Activated T-helper 1 cell treated with Interleukin-2 at 50 U/mL for 16 hours (primary cell): ENCODE results near the gene PLD6.
A peak's percentile ranks its signal among the peaks of the same experiment; 100 is the strongest.
"Not testable (repeated sequence)": the region's sequence is repeated elsewhere in the genome, so short reads cannot be mapped to it uniquely, and the experiment has no call there.

Source experiments
- DNase-seq: peaks from one replicate; pipeline ENCODE4 v3.0.0-alpha.2; 2020; ENCODE audit warnings: low read depth

The PLD6 gene, protein sequence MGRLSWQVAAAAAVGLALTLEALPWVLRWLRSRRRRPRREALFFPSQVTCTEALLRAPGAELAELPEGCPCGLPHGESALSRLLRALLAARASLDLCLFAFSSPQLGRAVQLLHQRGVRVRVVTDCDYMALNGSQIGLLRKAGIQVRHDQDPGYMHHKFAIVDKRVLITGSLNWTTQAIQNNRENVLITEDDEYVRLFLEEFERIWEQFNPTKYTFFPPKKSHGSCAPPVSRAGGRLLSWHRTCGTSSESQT

DNA sequence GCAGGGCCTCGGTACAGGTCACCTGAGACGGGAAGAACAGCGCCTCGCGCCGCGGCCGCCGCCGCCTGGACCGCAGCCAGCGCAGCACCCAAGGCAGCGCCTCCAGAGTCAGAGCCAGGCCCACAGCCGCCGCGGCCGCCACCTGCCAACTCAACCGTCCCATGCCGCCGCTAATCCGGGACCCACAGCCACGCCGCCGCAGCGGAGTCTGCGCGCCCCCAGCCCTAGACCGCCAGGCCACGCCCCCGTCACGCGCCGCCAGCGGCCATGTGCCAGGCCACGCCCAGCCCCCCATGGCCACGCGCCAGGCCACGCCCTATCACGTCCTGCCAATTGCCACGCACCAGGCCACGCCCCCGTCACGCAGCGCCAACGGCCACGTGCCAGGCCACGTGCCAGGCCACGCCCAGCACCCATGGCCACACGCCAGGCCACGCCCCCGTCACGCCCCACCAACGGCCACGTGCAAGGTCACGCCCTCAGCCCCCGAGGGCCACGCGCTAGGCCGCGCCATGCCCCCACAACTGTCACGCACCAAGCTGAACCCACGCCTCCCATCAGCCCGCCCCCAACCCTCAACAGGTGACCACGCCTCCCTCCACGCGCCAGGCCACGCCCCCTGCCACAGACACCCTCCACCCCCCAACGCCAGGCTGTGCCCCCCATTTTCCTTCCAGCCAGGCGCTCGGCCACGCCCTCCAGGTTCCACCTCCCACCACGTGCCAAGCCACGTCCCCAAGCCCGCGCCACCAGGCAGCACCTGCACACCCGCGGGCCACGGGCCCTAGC is at the start of gene PLD6:
TSS of gene PLD6 (minus strand) at position 210 of the 789 bp plus-strand sequence. CDS start at position 163, 47 bp downstream.
- peak; percentile 87 for DNase-seq

DNA sequence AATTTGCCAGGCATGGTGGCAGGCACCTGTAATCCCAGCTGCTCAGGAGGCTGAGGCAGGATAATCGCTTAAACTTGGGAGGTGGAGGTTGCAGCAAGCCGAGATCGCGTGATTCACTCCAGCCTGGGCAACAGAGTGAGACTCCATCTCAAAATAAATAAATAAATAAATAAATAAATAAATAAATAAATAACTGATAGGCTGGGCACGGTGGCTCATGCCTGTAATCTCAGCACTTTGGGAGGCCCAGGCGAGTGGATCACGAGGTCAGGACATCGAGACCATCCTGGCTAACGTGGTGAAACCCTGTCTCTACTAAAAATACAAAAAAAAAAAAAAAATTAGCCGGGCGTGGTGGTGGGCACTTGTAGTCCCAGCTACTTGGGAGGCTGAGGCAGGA is 49.6 kb upstream of the PLD6 start:
- not testable (repeated sequence) for DNase-seq

DNA sequence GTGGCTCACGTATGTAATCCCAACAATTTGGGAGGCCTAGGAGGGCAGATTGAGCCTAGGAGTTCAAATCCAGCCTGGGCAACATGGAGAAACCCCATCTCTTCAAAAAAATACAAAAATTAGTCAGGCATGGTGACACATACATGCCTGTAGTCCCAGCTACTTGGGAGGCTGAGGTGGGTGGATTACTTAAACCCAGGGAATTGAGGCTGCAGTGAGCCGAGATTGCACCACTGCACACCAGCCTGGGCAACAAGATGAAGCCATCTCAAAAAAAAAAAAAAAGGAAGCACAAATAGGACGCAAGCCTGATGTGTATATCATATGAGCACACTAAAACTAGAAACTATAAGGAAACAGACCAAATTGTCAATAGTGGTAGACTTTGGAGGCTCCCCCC is 47.9 kb upstream of the PLD6 start:
- DNase-seq = no peak

DNA sequence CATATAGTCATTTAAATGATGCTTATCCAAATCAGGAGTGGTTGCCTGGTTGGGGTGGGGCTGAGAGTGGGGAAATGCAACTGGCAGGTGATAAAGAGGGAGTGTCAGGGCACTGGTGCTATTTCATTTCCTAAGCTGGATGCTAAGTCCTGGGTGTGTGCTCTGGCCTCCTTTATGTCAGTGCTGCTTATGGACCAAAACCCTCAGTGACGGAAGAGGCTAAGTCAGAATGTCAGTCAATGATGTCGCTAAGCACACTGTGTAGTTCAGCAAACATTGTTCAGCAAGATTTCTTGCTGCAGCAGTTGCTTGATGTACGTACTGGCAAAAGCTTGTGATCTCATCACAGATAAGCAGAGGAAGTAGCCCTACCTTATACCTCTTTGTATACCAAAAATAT is 47.3 kb upstream of the PLD6 start:
- no peak for DNase-seq

DNA sequence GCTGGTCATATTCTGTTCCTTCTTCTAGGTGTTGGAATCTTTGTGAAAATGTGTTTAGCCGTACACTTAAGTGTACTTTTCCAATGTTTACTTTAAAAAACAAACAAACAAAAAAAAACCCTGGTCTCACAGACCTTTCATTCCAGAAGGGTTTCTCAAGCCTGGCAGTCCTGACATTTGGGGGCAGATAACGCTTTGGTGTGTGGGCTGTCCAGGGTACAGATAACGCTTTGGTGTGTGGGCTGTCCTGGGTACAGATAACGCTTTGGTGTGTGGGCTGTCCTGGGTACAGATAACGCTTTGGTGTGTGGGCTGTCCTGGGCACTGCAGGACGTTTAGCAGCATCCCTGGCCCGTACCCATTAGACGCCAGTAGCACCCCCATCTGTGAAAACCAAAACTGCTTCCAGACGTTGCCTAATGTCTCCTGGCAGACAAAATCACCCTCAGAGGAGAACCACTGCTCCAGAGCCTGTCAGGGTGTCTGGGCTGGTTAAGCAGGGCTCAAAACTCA is 46.1 kb upstream of the PLD6 start:
- no peak for DNase-seq

DNA sequence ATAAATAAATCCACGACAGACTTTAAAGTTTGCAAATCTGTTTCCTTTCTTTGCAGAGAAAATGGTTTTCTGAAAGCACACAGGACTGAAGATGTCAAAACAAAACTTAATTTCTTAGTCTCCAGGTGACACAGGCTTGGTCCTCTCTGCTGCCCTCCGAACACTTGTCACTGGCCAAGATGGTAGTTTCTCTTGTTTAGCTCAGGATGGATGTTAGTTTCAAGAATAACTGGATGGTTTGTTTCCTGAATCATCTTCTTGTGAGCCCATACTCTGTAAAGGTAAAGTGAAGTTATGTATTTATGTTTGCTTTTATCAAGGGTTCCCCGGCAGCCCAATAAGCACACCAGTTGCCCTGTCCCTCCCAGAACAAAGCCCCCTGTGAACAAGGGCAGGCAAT is 40.7 kb upstream of the PLD6 start:
- DNase-seq = no peak

DNA sequence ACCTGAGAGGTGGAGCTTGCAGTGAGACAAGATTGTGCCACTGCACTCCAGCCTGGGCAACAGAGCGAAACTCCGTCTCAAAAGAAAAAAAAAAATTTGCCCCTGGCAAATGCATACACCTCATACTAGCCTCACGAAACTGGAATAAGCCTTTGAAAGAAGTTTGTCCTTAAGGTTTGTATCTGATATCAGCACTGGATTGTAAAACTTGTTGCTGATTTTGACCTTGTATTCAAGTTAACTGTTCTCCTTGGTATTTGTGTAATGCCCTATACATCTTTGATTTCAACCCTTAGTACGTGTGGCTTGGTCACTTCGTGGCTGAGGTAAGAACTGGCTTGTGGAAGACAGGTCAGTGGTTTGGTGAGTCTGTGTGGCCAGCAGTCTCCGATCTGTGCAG is 37.0 kb upstream of the PLD6 start:
- DNase-seq = no peak

DNA sequence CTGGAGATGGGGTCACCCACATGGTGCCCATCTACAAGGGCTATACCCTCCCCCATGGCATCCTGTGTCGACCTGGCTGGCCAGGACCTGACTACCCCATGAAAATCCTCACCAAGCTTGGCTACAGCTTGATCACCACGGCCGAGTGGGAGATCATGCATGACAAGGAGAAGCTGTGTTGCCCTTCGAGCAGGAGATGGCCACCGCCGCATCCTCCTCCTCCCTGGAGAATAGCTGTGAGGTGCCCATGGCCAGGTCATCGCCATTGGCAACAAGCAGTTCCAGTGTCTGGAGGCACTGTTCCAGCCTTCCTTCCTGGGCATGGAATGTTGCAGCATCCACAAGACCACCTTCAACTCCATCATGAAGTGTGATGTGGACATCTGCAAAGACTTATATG is 36.1 kb upstream of the PLD6 start:
- DNase-seq = no peak

DNA sequence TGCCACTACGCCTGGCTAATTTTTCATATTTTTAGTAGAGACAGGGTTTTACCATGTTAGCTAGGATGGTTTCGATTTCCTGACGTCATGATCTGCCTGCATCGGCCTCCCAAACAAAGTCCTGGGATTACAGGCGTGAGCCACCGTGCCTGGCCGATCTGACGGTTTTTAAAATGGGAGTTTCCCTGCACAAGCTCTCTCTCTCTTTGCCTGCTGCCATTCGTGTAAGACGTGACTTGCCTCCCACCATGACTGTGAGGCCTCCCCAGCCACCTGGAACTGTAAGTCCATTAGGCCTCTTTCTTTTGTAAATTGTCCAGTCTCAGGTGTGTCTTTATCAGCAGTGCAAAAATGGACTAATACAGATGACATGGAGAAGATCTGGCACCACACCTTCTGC is 35.5 kb upstream of the PLD6 start:
- no peak for DNase-seq

DNA sequence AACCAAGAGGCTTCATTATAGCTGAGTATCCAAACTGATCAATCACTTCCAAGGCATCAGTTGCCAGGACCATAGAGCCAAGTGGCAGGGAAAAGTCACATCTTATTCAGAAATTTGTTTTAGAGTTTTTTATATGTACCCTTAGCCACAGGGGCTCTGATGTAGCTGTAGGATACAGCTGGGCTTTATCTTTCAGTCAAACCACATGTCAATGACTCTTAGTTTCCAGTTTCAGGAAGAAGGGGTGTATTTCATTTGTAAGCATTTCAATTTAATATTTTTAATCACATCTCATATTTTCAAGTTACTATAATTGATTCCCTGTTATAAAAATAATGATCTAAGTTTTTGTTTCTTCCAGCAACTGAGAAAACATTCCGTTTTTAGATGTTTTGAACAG is 33.7 kb upstream of the PLD6 start:
- DNase-seq = no peak

DNA sequence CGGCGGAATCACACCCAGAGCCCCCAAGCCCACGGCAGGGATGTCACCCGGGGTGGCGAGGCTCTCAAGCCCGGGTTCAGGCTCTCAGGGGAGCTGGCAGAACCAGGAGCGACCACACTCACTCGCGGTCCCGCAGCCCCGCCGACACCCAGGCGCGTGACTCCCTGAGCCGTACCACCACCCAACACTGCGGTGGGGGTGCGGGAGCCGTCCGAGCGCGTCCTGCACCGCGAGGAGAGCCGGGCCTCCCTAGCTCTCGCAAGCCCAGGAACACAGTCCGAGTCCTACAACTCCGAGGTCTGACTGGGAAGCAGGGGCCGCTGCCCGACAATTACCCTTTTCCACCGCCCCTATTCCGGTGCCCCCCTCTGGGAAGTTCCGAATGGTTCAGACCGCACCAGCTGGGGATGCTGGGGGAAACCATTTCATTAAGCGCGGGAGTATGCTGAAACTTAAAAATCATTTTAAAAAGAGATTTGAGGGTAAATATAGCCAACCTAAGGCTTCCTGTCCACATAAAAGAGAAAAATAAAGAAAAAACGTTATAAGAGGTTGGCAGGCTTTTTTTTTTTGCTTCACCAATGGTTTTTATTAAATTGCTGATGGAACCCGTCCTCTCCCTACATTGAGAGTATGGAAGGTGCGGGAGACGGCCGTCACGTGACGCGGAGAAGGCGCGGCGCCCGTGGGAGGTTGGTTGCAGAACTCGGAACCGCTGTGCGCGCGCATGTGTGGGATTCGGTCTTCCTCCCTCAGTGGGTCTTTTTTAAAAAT is 31.1 kb upstream of the PLD6 start, which contains the start of gene FLCN:
TSS of gene FLCN (minus strand) at position 143 of the 774 bp plus-strand sequence. CDS start 9,031 bp downstream, outside the sequence.
- DNase-seq = peak; percentile 83

DNA sequence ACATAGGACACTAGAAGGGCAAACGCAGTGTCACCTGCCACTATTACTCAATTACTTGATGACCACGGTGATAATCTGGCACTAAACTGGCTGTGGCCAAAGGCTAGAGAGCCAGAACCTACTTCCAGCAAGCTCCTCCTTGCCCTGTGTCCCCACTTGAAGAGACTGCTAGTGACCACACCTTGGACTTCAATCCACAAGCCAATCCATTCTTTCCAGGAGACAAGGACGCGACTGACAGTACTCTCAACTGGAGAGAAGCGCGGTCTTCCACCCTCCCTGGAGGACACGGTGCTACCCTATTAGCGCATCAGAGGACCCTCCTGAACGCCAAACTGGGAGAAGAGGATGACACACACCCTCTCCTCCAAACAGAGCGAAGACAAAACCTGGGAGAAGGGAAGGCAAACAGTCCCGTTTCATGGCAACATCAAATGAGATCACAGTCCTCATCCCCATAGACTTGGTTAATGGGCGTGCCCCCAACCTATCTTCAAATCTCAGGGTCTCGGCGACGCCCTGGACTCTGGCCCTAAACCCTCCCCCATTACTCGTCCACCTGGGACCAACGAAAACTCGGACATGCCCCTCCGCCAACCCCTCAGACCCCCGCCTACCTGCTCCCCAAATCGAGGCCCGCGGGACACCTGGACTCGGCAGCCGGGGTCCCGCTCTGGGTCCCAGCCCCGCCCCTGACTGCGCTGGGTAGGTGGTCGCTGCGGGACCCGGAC is 30.3 kb upstream of the PLD6 start:
- no peak for DNase-seq

DNA sequence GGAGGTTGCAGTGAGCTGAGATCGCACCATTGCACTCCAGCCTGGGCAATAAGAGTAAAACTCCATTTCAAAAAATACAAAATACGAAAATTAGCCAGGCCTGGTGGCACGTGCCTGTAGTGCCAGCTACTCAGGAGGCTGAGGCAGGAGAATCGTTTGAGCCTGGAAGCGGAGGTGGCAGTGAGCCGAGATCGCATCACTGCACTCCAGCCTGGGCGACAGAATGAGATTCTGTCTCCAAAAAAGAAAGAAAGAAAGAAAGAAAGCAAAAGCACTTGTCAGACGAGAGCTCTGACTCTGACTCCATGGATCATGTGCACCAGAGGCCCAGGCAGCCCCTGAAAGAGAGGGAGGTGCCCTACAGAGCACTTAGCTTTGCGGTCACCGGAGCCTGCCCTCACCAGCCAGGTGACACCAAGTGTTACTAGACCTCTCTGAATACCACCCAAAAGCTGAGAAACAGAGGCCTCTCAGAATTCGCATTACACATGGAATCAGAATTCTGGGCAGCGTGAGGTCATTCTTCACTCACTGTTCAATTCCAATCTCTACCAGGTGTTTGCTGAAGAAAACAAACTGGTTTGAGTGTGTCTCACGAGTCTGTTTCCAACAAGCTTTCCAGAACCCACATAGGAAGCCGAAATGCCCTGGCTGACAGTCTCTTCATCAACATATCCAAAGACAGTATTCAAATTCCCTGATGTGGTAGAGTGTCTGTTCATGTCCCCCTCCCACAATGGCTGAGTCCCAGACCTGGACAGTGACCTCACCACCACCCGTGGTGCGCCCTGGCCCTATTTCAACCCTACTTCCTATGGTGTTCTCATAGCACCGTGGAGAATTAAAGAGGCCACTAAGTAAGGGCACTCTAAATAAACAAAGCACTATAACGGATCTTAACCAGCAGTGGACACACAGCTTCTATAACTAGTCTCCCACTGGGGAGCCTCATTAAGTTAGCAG is 29.4 kb upstream of the PLD6 start:
- no peak for DNase-seq

DNA sequence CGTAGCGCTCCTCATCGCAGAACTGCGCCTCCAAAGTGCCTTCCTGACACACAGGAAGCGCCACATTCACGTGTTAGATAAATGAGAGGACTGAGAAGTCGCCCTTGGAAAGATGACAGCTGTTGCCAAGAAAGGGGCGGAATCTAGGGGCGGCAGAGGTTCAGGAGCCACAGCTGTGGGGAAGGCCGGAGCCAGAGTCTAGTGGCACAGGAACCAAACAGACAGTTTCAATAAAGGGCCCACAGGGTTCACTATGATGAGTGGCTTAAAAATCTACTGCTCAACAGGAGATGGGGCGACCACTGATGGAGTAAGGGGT is 26.1 kb upstream of the PLD6 start:
- DNase-seq = no peak

DNA sequence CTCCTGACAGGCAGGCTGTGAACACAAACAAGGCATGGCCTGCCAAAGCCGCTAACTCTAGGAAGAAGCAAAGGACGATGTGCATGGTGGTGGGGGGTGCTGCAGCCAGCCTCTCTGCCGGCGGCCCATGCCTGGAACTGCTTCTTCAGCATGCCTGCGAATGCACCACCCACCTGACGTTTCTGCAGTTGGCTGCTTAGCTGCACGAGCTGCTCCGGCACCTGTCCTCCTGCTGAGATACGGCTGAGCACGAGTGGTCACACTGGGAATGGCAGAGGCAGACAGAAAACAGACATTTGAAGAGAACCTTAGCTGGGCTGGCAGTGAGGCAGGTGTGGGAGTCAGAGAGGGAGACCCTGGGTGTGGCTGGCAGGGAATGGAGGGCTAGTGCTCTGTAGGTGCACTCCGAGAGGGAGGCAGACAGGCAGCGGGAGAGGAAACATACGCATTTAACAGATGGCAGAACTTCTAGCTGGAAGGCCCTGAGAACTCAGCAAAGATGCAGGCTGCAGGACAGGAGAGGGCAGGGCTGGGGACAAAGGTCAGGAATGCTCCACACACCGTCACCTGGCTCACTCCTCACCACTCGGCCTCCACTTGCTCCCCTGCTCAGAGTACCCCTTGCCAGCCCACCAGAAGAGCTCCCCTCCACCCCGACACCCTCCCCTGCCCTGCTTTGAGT is 25.6 kb upstream of the PLD6 start:
- no peak for DNase-seq

DNA sequence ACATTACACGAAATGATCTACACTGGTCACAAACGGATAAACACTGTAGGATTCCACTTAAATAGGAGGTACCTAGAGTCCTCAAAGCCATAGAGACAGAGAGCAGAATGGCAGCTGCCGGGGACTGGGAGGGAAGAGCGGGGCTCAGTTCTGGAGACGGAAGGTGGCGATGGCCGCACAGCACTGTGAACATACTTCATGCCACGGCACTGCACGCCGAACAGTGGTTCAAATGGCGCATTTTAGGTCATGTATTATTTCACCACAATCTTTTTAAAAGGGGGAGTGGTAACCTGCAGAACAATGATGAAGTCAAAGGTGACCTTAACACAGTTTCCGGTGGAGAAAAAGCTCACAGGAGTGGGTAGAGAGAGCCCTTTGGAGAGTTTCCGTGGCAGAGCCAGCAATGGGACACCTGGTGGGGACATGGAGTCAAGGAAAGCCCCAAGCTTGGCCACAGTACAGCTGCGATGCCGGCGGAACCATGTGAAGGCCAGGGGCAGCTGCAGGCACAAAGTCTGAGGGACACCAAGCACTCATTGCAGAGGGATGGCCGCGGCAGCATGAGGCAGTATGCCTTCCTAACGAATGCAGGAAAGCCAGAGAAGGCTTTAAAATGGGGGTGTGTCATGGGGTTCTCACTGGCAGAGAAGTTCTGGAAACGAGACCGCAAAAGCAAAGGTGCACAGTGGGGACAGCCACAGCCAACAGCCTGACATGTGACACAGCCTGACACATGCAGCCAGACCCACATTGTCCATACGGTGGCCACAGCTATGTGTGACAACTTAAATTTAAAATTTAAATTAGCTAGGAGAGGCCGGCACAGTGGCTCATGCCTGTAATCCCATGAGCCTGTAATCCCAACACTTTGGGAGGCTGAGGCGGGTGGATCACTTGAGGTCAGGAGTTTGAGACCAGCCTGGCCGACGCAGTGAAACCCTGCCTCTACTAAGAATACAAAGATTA is 23.6 kb upstream of the PLD6 start:
- DNase-seq = no peak

DNA sequence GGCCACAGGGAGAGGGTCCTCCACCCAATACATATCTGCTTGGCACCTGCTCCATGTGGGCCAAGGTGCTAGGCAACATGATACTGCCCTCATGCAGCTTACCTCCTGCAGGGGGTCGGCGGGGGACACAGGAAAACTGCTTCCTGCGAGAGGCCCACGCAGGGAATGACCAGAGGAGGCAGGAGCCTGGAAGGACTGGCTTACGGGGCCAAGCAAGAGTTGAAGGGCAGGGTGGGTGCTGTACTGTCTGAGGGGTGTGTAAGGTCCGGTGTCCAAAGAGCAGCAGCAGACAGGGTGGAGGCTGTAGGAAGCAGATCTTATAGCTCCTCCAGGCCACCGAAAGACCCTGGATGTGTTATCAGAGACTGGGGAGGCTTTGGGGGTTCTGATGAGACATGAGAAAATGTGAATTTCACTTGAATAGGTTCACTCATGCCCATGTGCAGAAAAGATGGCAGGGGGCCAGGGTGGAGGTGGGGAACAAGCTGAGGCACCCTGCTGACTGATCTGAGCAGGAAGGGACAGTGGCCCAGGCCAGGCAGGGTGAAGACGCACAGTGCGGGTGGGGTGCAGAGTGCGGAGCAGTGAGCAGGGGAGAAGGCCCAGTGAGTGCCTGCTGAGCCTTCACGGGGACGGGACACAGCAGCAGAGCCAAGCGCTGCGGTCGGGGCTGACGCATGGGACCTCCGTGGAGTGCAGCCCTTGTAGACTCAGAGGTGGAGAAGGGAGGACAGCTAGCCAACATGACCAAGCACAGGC is 22.6 kb upstream of the PLD6 start:
- DNase-seq = no peak
